ENCODE data around the gene ITGB1BP2. TPM values are rescaled to one million over a fixed set of nuclear protein-coding genes. Genes with fewer than 3 reads are reported as not detected.
"Not testable (repeated sequence)": the region's sequence is repeated elsewhere in the genome, so short reads cannot be mapped to it uniquely, and the experiment has no call there.

The ITGB1BP2 gene
- total RNA-seq, 1 donor from 2014 or later = 0.41 TPM

- DNase-seq (ENCODE audit: low spot score in 2 of 2); FAIRE-seq: not testable (repeated sequence)
Measured at GRCh38 chrX:71300064-71300463, 1.5 kb upstream of the ITGB1BP2 start.

GRCh38 chrX:71300495-71300894 is 1.1 kb upstream of the ITGB1BP2 start:
- not testable (repeated sequence) for DNase-seq (ENCODE audit: low spot score in 2 of 2); FAIRE-seq

DNA sequence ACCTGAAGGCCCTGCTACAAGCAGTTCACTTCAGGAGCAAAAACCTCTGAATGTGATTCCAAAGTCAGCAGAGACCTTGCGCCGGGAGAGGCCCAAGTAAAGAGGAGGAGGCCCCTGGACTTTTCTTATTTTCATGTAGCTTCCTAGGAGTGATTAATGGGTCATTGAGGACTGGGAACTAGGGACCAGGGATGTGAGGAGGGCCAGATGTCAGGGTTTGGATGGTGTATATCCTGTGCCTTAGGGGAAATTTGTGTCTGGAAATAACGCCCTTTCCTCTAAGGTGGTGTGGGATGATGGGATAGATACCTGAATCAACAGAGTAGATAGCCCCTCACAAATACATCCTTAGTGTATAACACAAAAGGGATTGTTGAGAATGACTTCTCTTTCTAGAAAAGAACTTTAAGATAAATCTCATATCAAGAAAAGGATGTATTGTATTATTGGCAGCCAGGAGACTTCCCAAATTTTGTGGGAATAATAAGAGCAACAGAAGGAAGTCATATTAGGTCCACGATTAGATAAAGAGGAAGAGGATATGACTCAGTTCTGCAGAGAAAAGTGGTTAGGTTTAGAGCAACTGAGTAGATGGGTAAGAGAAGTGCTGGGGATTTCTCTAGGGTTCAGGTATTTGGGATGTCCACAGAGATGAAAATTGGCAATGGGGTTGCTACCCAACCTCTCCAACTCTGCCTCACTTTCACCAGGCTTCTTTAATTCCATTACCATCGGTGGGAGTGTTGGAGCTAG is 1.1 kb downstream of the ITGB1BP2 start:
- FAIRE-seq (no peak), DNase-seq (ENCODE audit: low spot score in 2 of 2) (no peak)

DNA sequence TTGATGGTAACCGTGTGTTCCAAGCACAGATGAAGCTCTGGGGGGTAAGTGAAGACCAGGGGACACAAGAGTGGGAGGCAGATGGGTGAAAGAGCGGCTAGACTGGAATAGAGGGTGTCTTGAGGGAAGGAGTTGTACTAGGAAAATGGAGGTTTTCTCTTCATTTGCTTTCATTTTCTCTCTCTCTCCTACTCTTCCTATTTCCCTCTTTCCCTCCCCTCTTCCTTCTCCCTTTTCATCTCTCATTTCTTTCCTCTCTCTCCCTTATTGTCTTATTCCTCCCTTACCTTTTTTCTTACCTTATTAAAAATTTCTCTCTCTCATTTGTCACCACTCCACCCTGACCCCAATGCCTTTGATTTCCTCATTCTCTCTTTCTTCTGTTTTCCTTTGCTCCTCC is 3.0 kb downstream of the ITGB1BP2 start:
- FAIRE-seq (no peak), DNase-seq (ENCODE audit: low spot score in 2 of 2) (no peak)

- DNase-seq (ENCODE audit: low spot score in 2 of 2) (no peak), FAIRE-seq (no peak)
Measured at GRCh38 chrX:71315917-71316316, 14.4 kb downstream of the ITGB1BP2 start.

DNA sequence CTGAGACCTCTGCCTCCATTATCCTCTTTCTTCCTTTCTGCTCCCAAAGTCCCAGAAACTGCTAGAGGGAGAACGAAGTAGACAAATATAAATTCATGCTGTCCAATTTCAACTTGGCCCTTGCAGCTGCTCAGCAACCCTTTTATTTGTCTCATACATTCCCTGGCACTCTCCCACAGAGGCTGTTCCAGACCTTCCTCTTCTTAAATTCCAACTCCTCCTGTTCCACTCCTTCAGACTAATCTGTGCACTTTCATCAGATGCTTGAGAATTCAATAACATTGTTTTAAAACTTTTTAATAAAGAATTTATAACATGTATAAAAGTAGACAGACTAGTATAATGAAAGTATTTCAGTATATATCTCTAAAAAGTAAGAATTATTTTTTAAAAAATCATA is 15.4 kb downstream of the ITGB1BP2 start:
- DNase-seq (ENCODE audit: low spot score in 2 of 2) = not testable (repeated sequence)
- FAIRE-seq = peak; percentile 17

DNA sequence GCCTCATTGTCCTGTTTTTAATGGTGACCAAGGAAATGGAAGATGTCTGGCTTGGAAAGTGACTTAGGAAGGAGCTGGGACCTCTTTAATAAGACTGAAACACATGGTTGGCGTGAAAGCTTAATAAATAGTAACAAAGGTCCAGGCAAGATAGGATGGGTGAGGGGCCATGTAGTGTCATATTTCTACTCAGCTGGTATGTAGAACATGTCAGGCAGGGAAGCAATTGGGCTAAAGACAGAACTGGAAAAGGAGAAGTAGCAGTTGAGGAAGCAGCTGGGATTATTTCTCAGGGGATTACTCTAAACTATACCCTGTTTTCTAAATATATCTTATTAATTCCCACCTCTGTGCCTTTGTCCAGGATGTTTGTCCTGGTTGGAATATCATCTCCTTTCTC is 18.6 kb downstream of the ITGB1BP2 start:
- FAIRE-seq = no peak
- DNase-seq (ENCODE audit: low spot score in 2 of 2) = no peak

DNA sequence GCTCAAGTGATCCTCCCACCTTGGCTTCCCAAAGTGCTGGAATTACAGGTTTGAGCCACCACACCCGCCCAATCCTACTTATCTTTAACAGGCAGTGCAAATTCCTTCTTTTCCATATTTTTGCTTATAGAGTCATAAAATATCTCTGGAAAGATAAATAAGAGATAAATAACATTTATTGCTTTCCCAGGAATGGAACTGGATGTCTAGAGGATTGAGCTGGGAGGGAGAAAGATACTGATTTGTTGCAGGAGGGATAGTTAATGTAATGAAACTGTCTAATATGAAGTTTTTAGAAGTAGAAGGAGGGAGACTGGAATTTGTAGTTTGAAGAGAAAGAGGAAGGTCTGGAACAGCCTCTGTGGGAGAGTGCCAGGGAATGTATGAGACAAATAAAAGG is 20.2 kb downstream of the ITGB1BP2 start:
- no peak for FAIRE-seq

GRCh38 chrX:71324452-71324851 is 22.9 kb downstream of the ITGB1BP2 start:
- FAIRE-seq; DNase-seq (ENCODE audit: low spot score in 2 of 2): not testable (repeated sequence)

More for the DNA sequence above, 20.2 kb downstream of the ITGB1BP2 start:
- DNase-seq (ENCODE audit: low spot score in 2 of 2) = no peak

GRCh38 chrX:71326394-71326793 is 24.8 kb downstream of the ITGB1BP2 start:
- no peak for DNase-seq (ENCODE audit: low spot score in 2 of 2)
- FAIRE-seq = no peak

- FAIRE-seq = not testable (repeated sequence)
Measured at GRCh38 chrX:71349151-71349665, 47.7 kb downstream of the ITGB1BP2 start.

DNA sequence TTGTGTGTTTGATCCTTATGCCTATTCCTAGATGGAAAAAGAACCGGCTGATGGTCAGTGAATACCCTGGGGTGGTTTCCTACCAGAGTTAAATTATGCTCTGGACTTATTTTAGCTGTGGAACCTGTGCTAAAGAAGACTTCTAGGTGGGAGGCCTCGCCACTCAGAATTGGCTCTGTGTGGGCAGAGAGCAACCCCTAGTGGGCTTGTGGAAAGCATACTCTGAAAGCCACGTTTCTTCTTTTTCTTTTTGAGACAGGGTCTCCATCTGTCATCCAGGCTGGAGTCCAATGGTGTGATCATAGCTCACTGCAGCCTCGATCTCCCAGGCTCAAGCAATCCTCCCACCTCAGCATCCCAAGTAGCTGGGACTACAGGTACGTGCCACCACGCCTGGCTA is 48.3 kb downstream of the ITGB1BP2 start:
- not testable (repeated sequence) for FAIRE-seq; DNase-seq (ENCODE audit: low spot score in 2 of 2)

More at GRCh38 chrX:71349151-71349665, 47.7 kb downstream of the ITGB1BP2 start:
- not testable (repeated sequence) for DNase-seq (ENCODE audit: low spot score in 2 of 2)

GRCh38 chrX:71352439-71352838 is 50.9 kb downstream of the ITGB1BP2 start:
- not testable (repeated sequence) for DNase-seq (ENCODE audit: low spot score in 2 of 2); FAIRE-seq

Other genes starting within 250 kb of the ITGB1BP2 start
- 62.8 TPM for gene SNX12, start 233.4 kb upstream of the ITGB1BP2 start, total RNA-seq
- 3.7 TPM for gene FOXO4, start 205.9 kb upstream of the ITGB1BP2 start, total RNA-seq
- gene CXorf65, start 195.0 kb upstream of the ITGB1BP2 start, total RNA-seq = not detected
- not detected for gene IL2RG, start 190.2 kb upstream of the ITGB1BP2 start, total RNA-seq
- gene MED12, start 183.2 kb upstream of the ITGB1BP2 start, total RNA-seq = 11.4 TPM
- gene NLGN3, start 156.9 kb upstream of the ITGB1BP2 start, total RNA-seq = 15.1 TPM
- not detected for gene GJB1, start 78.5 kb upstream of the ITGB1BP2 start, total RNA-seq
- 19.6 TPM for gene ZMYM3, start 47.6 kb upstream of the ITGB1BP2 start, total RNA-seq
- 402 TPM for gene NONO, start 18.1 kb upstream of the ITGB1BP2 start, total RNA-seq
- 46.9 TPM for gene TAF1, start 64.6 kb downstream of the ITGB1BP2 start, total RNA-seq
- 230 TPM for gene OGT, start 231.4 kb downstream of the ITGB1BP2 start, total RNA-seq